GM21717 (cell line): ENCODE data around the gene BLID.

Source experiments
- ATAC-seq: cut with Tn5 transposase; IDR thresholded peaks from one replicate; pipeline ENCODE4 v1.9.1; 2021; ENCODE audit warnings: mild to moderate bottlenecking, moderate library complexity; ENCODE audit not compliant: unreplicated experiment

The BLID gene

GRCh38 chr11:122140500-122140899 lies 24.5 kb upstream of the BLID start:
- no peak for ATAC-seq

- no peak for ATAC-seq
These were observed 23.5 kb upstream of the BLID start for GRCh38 chr11:122139595-122139866.

- no peak for ATAC-seq
These were observed 23.0 kb upstream of the BLID start for GRCh38 chr11:122138744-122139594.

GRCh38 chr11:122137078-122137793 lies 21.2 kb upstream of the BLID start:
- ATAC-seq: no peak

- no peak for ATAC-seq
These were observed 15.1 kb upstream of the BLID start for GRCh38 chr11:122131126-122131525.

GRCh38 chr11:122128146-122128545 lies 12.1 kb upstream of the BLID start:
- ATAC-seq: no peak

- no peak for ATAC-seq
These were observed 11.0 kb upstream of the BLID start for GRCh38 chr11:122127020-122127419.

GRCh38 chr11:122126024-122126688 lies 10.1 kb upstream of the BLID start:
- ATAC-seq: no peak

- no peak for ATAC-seq
These were observed 7.4 kb upstream of the BLID start for GRCh38 chr11:122123263-122123929.

GRCh38 chr11:122122179-122122578 lies 6.2 kb upstream of the BLID start:
- ATAC-seq: no peak

- ATAC-seq: no peak
These were observed 4.1 kb upstream of the BLID start for GRCh38 chr11:122120096-122120495.

GRCh38 chr11:122116591-122116990 lies 576 bp upstream of the BLID start:
- no peak for ATAC-seq

- ATAC-seq: no peak
These were observed 1.0 kb downstream of the BLID start for GRCh38 chr11:122114976-122115375.

- no peak for ATAC-seq
These were observed 1.9 kb downstream of the BLID start for GRCh38 chr11:122113836-122114825.

GRCh38 chr11:122112470-122113365 lies 3.3 kb downstream of the BLID start:
- no peak for ATAC-seq

- no peak for ATAC-seq
These were observed 6.1 kb downstream of the BLID start for GRCh38 chr11:122109932-122110331.

GRCh38 chr11:122108828-122109227 lies 7.2 kb downstream of the BLID start:
- ATAC-seq: no peak

GRCh38 chr11:122108192-122108799 lies 7.7 kb downstream of the BLID start:
- ATAC-seq: no peak

- ATAC-seq: no peak
These were observed 8.4 kb downstream of the BLID start for GRCh38 chr11:122107566-122107965.
